ENCODE measurements around the gene KCNK13. TPM values are rescaled to one million over a fixed set of nuclear protein-coding genes. Genes with fewer than 3 reads are reported as not detected.
"Not testable (repeated sequence)": the region's sequence is repeated elsewhere in the genome, so short reads cannot be mapped to it uniquely, and the experiment has no call there.

Gene KCNK13
- total RNA-seq (under 1 TPM; 0.09 to 0.16 TPM), polyA plus RNA-seq (not detected)

DNA sequence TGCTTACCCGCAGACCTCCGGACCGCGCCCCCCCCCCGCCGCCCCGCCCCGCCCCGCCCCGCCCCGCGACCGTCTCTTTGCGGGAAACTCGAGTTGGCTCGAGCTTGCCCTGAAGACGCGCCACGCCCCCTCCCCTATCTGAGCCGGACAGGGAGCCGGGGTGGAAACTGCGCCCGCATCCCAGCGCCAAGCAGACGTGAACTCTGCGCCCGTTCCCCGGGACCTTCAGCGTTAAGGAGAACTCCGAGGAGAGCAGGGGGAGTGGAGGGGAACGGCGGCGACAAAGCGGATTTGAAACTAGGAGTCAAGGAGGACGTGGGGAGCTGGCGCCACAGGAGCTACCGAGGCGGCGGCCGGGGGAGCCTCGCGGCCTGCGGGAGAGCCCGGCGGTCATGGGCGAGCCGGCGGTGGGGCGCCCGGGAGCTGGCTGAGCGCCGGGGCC lies at the start of gene KCNK13:
Gene KCNK13, plus strand, starts transcription at position 310 of the 442 bp plus-strand sequence. CDS start 212 bp downstream, outside the sequence.
- H3K4me1 Mint-ChIP-seq, result peaks cover 22 to 39% (median 24%) of the 10 kb centered on the region in 3 donors
- no peaks in the 10 kb centered on the region for H3K36me3 Mint-ChIP-seq
- H3K4me1 ChIP-seq (ENCODE audit: insufficient read depth, low read length), result no peaks in the 10 kb centered on the region
- peak within 1 kb of the TSS in 1 of 8 donors; percentile 69 for H3K27ac Mint-ChIP-seq
- ChIA-PET CTCF (no interaction called here), POLR2A (no interaction called here)
- DNase-seq, result no peak
- H3K27me3 Mint-ChIP-seq, result peaks cover 51 to 70% of the 10 kb centered on the region in 2 donors
- peak within 1 kb of the TSS; percentile 74 to 86 (median 81) for H3K4me3 Mint-ChIP-seq
- no peaks in the 10 kb centered on the region for H3K9me3 Mint-ChIP-seq
- peak within 1 kb of the TSS; percentile 41 for H3K4me3 ChIP-seq (ENCODE audit: low read length)
- no peak within 1 kb of the TSS for H3K27ac ChIP-seq (ENCODE audit: low read depth, low read length)
- H3K36me3 ChIP-seq (ENCODE audit: insufficient read depth, low read length), result no peaks in the 10 kb centered on the region
- H3K27me3 ChIP-seq (ENCODE audit: insufficient read depth, low read length, poor library complexity, severe bottlenecking), result peaks cover 9% of the 10 kb centered on the region
- H3K9me3 ChIP-seq (ENCODE audit: low read length), result no peaks in the 10 kb centered on the region

- Histone ChIP-seq H3K4me3 (ENCODE audit: low read length) (no peak overlapping the region), H3K9me3 (ENCODE audit: low read length) (no peaks in the 10 kb centered on the region), H3K27me3 (ENCODE audit: insufficient read depth, low read length, poor library complexity, severe bottlenecking) (no peaks in the 10 kb centered on the region), H3K36me3 (ENCODE audit: insufficient read depth, low read length) (peaks cover 17% of the 10 kb centered on the region), H3K27ac (ENCODE audit: low read depth, low read length) (no peak overlapping the region), H3K4me1 (ENCODE audit: insufficient read depth, low read length) (no peaks in the 10 kb centered on the region)
- Mint-ChIP-seq H3K27ac (no peak overlapping the region), H3K4me1 (peaks cover 4 to 9% (median 5%) of the 10 kb centered on the region in 3 donors), H3K4me3 (no peak overlapping the region), H3K27me3 (peaks cover 0 to 1% of the 10 kb centered on the region in 2 donors), H3K36me3 (peaks cover 19 to 90% (median 34%) of the 10 kb centered on the region in 3 donors), H3K9me3 (peaks cover 0 to 2% (median 0%) of the 10 kb centered on the region in 5 donors)
- CTCF ChIA-PET, result no interaction called here
- POLR2A ChIA-PET, result no interaction called here
- DNase-seq, result no peak
Observed at GRCh38 chr14:90017371-90017770, 44.4 kb upstream of the KCNK13 start.

GRCh38 chr14:90019824-90020523 lies 41.8 kb upstream of the KCNK13 start:
- H3K9me3 Mint-ChIP-seq, result peaks cover 0 to 2% (median 0%) of the 10 kb centered on the region in 5 donors
- peaks cover 0 to 1% of the 10 kb centered on the region in 2 donors for H3K27me3 Mint-ChIP-seq
- H3K27ac Mint-ChIP-seq, result peak overlapping the region in 2 of 8 donors; percentile 14 to 57
- ChIA-PET POLR2A (no interaction called here), CTCF (no interaction called here)
- peaks cover 4 to 9% (median 5%) of the 10 kb centered on the region in 3 donors for H3K4me1 Mint-ChIP-seq
- H3K4me3 Mint-ChIP-seq, result no peak overlapping the region
- Histone ChIP-seq H3K36me3 (ENCODE audit: insufficient read depth, low read length) (peaks cover 39% of the 10 kb centered on the region), H3K4me3 (ENCODE audit: low read length) (no peak overlapping the region), H3K4me1 (ENCODE audit: insufficient read depth, low read length) (no peaks in the 10 kb centered on the region), H3K9me3 (ENCODE audit: low read length) (no peaks in the 10 kb centered on the region), H3K27ac (ENCODE audit: low read depth, low read length) (no peak overlapping the region), H3K27me3 (ENCODE audit: insufficient read depth, low read length, poor library complexity, severe bottlenecking) (no peaks in the 10 kb centered on the region)
- H3K36me3 Mint-ChIP-seq, result peaks cover 14 to 90% (median 38%) of the 10 kb centered on the region in 3 donors
- DNase-seq, result no peak

DNA sequence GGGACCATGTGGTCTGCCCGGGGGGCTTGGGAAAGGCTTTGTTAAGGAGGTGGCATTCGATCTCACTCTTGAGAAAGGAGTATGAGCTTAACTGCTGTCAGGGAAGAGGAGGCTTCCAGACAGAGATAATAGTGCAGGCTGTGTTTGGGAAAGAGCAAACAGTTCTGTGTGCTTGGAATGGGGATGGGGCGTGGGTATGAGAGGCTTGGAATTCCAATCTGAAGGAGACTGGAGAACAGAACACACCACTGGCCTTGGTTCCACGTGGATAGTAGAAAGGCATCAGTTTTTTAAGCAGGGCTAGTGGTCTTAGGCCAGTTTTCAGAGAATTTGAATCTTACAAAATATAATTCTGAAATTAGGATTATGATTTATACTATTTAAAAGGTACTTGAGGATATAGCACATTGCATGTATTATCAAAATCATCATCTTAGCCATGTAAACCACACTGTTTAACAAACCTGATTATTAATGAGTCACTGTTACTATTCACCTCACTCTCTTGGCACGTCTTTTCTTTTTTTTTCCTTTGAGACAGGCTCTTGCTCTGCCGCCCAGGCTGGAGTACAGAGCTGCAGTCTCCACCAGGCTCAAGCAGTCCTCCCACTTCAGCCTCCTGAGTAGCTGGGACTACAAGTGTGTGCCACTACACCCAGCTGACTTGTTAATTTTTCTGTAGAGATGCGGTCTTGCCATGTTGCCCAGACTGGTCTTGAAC lies 38.5 kb upstream of the KCNK13 start:
- Mint-ChIP-seq H3K4me1 (peaks cover 4 to 5% (median 5%) of the 10 kb centered on the region in 3 donors), H3K27me3 (peaks cover 0 to 1% of the 10 kb centered on the region in 2 donors), H3K27ac (peak overlapping the region in 3 of 8 donors; percentile 19 to 47 (median 20)), H3K36me3 (peaks cover 27 to 87% (median 32%) of the 10 kb centered on the region in 3 donors), H3K9me3 (peaks cover 0 to 2% (median 0%) of the 10 kb centered on the region in 5 donors), H3K4me3 (no peak overlapping the region)
- DNase-seq, result no peak
- Histone ChIP-seq H3K27me3 (ENCODE audit: insufficient read depth, low read length, poor library complexity, severe bottlenecking) (no peaks in the 10 kb centered on the region), H3K4me1 (ENCODE audit: insufficient read depth, low read length) (no peaks in the 10 kb centered on the region), H3K36me3 (ENCODE audit: insufficient read depth, low read length) (peaks cover 36% of the 10 kb centered on the region), H3K4me3 (ENCODE audit: low read length) (no peak overlapping the region), H3K27ac (ENCODE audit: low read depth, low read length) (no peak overlapping the region), H3K9me3 (ENCODE audit: low read length) (no peaks in the 10 kb centered on the region)
- CTCF ChIA-PET, result no interaction called here
- POLR2A ChIA-PET, result no interaction called here

DNA sequence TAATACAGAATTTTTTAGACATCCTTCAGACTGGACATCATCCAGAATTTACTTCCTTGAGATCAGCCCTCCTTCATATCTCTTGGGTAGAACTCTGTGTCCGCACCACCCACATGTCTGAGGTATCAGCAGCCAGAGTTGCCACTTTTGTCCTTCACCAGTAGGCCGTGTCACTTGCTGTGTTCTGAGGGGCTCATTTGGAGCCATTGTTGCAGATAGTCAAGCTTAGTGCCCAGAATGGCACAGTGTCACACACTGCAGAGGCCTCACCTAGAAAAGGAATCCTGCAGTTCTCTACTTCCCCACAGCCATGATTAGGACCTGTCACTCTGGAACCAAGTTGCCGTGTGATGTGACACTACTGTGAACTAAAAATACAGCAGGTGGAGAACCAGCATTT lies 36.9 kb upstream of the KCNK13 start:
- Histone ChIP-seq H3K27me3 (ENCODE audit: insufficient read depth, low read length, poor library complexity, severe bottlenecking) (no peaks in the 10 kb centered on the region), H3K36me3 (ENCODE audit: insufficient read depth, low read length) (peaks cover 37% of the 10 kb centered on the region)

GRCh38 chr14:90026608-90027007 lies 35.2 kb upstream of the KCNK13 start:
- H3K4me1 Mint-ChIP-seq; DNase-seq; H3K27ac ChIP-seq (ENCODE audit: low read depth, low read length); H3K4me3 Mint-ChIP-seq; POLR2A ChIA-PET; H3K4me1 ChIP-seq (ENCODE audit: insufficient read depth, low read length); H3K9me3 Mint-ChIP-seq; CTCF ChIA-PET; H3K4me3 ChIP-seq (ENCODE audit: low read length); H3K27me3 Mint-ChIP-seq; H3K9me3 ChIP-seq (ENCODE audit: low read length); H3K27ac Mint-ChIP-seq; H3K27me3 ChIP-seq (ENCODE audit: insufficient read depth, low read length, poor library complexity, severe bottlenecking): not testable (repeated sequence)
- peaks cover 25 to 79% (median 28%) of the 10 kb centered on the region in 3 donors for H3K36me3 Mint-ChIP-seq
- H3K36me3 ChIP-seq (ENCODE audit: insufficient read depth, low read length), result peaks cover 35% of the 10 kb centered on the region

More for the DNA sequence above, 36.9 kb upstream of the KCNK13 start:
- no peak overlapping the region for H3K4me3 Mint-ChIP-seq
- H3K4me1 Mint-ChIP-seq, result peaks cover 0 to 2% (median 0%) of the 10 kb centered on the region in 3 donors
- H3K9me3 Mint-ChIP-seq, result peaks cover 0 to 1% (median 0%) of the 10 kb centered on the region in 5 donors
- no peak for DNase-seq
- no peaks in the 10 kb centered on the region for H3K4me1 ChIP-seq (ENCODE audit: insufficient read depth, low read length)
- H3K27me3 Mint-ChIP-seq, result no peaks in the 10 kb centered on the region
- peak overlapping the region in 2 of 8 donors; percentile 8 to 52 for H3K27ac Mint-ChIP-seq
- no peak overlapping the region for H3K27ac ChIP-seq (ENCODE audit: low read depth, low read length)
- no peaks in the 10 kb centered on the region for H3K9me3 ChIP-seq (ENCODE audit: low read length)
- ChIA-PET CTCF (no interaction called here), POLR2A (no interaction called here)
- no peak overlapping the region for H3K4me3 ChIP-seq (ENCODE audit: low read length)
- H3K36me3 Mint-ChIP-seq, result peaks cover 25 to 82% (median 27%) of the 10 kb centered on the region in 3 donors

- Histone ChIP-seq H3K4me1 (ENCODE audit: insufficient read depth, low read length) (no peaks in the 10 kb centered on the region), H3K36me3 (ENCODE audit: insufficient read depth, low read length) (peaks cover 31% of the 10 kb centered on the region), H3K27me3 (ENCODE audit: insufficient read depth, low read length, poor library complexity, severe bottlenecking) (no peaks in the 10 kb centered on the region), H3K9me3 (ENCODE audit: low read length) (no peaks in the 10 kb centered on the region), H3K27ac (ENCODE audit: low read depth, low read length) (no peak overlapping the region), H3K4me3 (ENCODE audit: low read length) (no peak overlapping the region)
- no peak for DNase-seq
- POLR2A ChIA-PET, result no interaction called here
- Mint-ChIP-seq H3K9me3 (peaks cover 0 to 1% (median 0%) of the 10 kb centered on the region in 5 donors), H3K4me1 (no peaks in the 10 kb centered on the region), H3K36me3 (peaks cover 31 to 79% (median 36%) of the 10 kb centered on the region in 3 donors), H3K27ac (no peak overlapping the region), H3K4me3 (no peak overlapping the region), H3K27me3 (no peaks in the 10 kb centered on the region)
- CTCF ChIA-PET, result no interaction called here
Observed at GRCh38 chr14:90027842-90028241, 34.0 kb upstream of the KCNK13 start.

DNA sequence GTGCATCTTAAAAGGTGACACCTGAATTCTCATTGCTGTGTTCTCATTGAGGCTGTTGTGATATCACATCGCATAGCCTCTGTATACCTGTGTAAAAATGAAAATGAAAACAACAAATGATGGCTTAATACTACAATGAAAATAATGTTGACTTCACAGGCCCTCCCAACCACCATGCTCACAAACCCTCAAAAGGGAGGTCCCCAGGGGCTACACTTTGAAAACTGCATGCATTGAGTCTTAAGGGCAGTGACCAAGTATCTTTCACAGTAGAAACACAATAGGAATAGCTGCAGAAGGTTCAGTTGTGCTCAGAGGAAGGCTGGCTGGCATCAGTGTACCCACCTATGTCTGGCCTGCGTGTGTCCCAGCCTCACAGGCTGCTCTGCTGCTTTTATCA lies 27.6 kb upstream of the KCNK13 start:
- CTCF ChIA-PET, result no interaction called here
- Histone ChIP-seq H3K27me3 (ENCODE audit: insufficient read depth, low read length, poor library complexity, severe bottlenecking) (no peaks in the 10 kb centered on the region), H3K9me3 (ENCODE audit: low read length) (no peaks in the 10 kb centered on the region), H3K27ac (ENCODE audit: low read depth, low read length) (no peak overlapping the region), H3K36me3 (ENCODE audit: insufficient read depth, low read length) (peaks cover 12% of the 10 kb centered on the region), H3K4me1 (ENCODE audit: insufficient read depth, low read length) (no peaks in the 10 kb centered on the region), H3K4me3 (ENCODE audit: low read length) (no peak overlapping the region)
- Mint-ChIP-seq H3K27ac (no peak overlapping the region), H3K4me1 (no peaks in the 10 kb centered on the region), H3K27me3 (no peaks in the 10 kb centered on the region), H3K9me3 (no peaks in the 10 kb centered on the region), H3K36me3 (peaks cover 31 to 79% (median 33%) of the 10 kb centered on the region in 3 donors), H3K4me3 (peak overlapping the region in 1 of 7 donors; percentile 48)
- POLR2A ChIA-PET, result no interaction called here
- DNase-seq, result no peak
